Measurements from ENCODE around the gene TJAP1.

GRCh38 chr6:43489277-43490072 is 12.1 kb downstream of the TJAP1 start:
- TF ChIP-seq POLR2A (IDR thresholded peaks at IDR 0.05) (no peak), CTCF (IDR thresholded peaks at IDR 0.05) (no peak)

All from Peyer's patch (tissue), 4 donors.